Measurements from ENCODE around the gene TRIM32. TPM values are rescaled to one million over a fixed set of nuclear protein-coding genes. Genes with fewer than 3 reads are reported as not detected.

TRIM32 gene
- total and polyA plus RNA-seq, 7 donors: 2.8 to 16.1 (median 11.9) TPM

DNA sequence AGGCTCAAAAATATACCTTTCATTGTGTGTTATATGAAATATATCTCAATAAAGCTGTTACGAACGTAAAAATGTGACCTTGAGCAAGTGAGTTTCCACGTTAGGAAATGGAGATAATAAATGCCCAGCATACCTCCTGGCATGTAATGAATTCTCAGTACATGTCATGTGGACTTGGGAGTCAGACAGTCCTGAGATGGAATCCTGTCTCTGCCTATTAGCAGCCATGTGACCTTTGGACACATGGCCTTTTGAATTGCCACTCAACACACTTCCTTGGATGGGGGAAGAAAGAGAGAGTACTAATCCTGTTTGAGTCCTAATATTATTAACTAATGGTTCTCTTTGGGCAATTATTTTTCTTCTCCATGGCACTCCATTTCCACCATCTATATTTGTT lies 25.7 kb downstream of the TRIM32 start:
- TF ChIP-seq POLR2AphosphoS5 (IDR thresholded peaks at IDR 0.05) (no peak), POLR2A (IDR thresholded peaks at IDR 0.05) (no peak), EP300 (IDR thresholded peaks at IDR 0.05) (no peak)
- TF ChIP-seq, protein P1, sequence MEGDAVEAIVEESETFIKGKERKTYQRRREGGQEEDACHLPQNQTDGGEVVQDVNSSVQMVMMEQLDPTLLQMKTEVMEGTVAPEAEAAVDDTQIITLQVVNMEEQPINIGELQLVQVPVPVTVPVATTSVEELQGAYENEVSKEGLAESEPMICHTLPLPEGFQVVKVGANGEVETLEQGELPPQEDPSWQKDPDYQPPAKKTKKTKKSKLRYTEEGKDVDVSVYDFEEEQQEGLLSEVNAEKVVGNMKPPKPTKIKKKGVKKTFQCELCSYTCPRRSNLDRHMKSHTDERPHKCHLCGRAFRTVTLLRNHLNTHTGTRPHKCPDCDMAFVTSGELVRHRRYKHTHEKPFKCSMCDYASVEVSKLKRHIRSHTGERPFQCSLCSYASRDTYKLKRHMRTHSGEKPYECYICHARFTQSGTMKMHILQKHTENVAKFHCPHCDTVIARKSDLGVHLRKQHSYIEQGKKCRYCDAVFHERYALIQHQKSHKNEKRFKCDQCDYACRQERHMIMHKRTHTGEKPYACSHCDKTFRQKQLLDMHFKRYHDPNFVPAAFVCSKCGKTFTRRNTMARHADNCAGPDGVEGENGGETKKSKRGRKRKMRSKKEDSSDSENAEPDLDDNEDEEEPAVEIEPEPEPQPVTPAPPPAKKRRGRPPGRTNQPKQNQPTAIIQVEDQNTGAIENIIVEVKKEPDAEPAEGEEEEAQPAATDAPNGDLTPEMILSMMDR (IDR thresholded peaks at IDR 0.05): no peak
- Histone ChIP-seq H3K27me3 (no peaks in the 10 kb centered on the region), H3K4me3 (no peak overlapping the region), H3K27ac (no peak overlapping the region), H3K36me3 (no peaks in the 10 kb centered on the region), H3K9me3 (no peaks in the 10 kb centered on the region), H3K4me1 (no peaks in the 10 kb centered on the region)
- DNase-seq: no peak
- intact Hi-C loops (cut with DNase I): no loop called here
- WGBS, 2 donors: 67 to 73% methylated on average over 3 of the region's 3 CpGs

DNA sequence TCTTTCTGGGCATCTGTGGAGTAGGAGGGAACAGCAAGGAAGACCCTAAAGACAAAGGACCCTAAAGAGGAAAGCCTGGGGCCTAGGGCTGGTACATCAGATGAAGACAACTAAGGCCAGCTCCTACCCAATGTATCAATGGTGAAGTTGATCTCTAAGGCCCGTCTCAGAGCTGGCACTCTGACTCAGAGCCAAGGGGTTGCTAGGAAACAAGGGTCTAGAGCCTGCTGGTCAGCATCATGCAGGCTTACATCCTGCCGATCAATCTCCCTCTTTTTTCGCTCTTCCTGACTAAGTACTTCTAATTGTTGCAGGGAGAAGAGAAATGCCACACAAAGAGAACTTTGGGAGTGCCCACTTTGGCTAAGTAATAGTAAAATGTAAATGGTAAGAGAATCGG lies 26.2 kb downstream of the TRIM32 start:
- Histone ChIP-seq H3K27ac (no peak overlapping the region), H3K4me1 (no peaks in the 10 kb centered on the region), H3K4me3 (no peak overlapping the region), H3K27me3 (no peaks in the 10 kb centered on the region), H3K9me3 (no peaks in the 10 kb centered on the region), H3K36me3 (no peaks in the 10 kb centered on the region)
- intact Hi-C loops (cut with DNase I): no loop called here
- no peak for DNase-seq
- TF ChIP-seq POLR2AphosphoS5 (IDR thresholded peaks at IDR 0.05): no peak
- 73 to 91% methylated on average over 4 of the region's 4 CpGs for WGBS, 2 donors

DNA sequence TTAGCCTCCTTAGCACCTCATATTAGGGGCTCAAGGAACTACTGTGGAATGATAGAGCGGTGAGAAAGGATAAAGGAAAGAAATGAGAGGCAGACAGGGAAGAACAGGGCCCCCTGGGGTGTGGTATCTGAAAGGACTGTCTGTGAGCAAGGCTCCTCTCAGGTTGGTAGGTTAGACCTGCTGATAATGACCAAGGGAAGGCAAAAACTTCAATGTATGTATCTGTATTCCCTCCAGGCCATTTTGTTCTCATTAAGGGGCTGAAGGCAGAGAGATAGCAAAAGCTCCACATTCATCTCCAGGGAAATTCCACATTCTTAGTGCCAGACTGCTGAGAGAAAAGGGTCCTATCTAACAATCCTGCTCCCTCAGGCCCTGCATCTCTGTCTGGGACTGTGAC lies 28.6 kb downstream of the TRIM32 start:
- TF ChIP-seq POLR2AphosphoS5 (IDR thresholded peaks at IDR 0.05) (no peak), EP300 (IDR thresholded peaks at IDR 0.05) (no peak), POLR2A (IDR thresholded peaks at IDR 0.05) (no peak)
- TF ChIP-seq, protein P1 (IDR thresholded peaks at IDR 0.05): no peak
- DNase-seq: no peak
- no peaks in the 10 kb centered on the region for H3K4me1 ChIP-seq
- no peak overlapping the region for H3K4me3 ChIP-seq
- no peaks in the 10 kb centered on the region for H3K9me3 ChIP-seq
- H3K27ac ChIP-seq: no peak overlapping the region
- 92 to 94% methylated on average over 1 of the region's 1 CpG for WGBS, 2 donors
- no peaks in the 10 kb centered on the region for H3K36me3 ChIP-seq
- intact Hi-C loops (cut with DNase I): no loop called here
- H3K27me3 ChIP-seq: no peaks in the 10 kb centered on the region

DNA sequence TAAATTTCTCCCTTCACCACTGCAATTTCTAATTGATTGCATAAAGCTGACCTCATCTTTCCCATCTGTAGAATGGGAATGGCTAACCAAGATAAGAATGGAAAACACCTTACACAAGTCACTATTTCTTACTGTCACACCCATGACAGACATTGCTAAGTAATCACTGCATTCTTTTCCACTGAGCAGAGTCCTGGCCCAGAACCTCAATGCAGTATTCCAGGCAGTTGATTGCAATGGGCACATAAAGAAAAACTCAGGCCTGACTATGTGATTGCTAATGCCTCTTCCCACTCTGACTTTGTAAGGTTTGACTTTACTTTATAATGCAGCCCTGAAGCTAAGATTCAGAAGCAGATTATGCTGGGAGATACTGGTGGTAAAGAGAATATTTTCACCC lies 29.3 kb downstream of the TRIM32 start:
- Histone ChIP-seq H3K36me3 (no peaks in the 10 kb centered on the region), H3K9me3 (no peaks in the 10 kb centered on the region), H3K27ac (no peak overlapping the region), H3K27me3 (no peaks in the 10 kb centered on the region), H3K4me1 (no peaks in the 10 kb centered on the region), H3K4me3 (no peak overlapping the region)
- TF ChIP-seq POLR2AphosphoS5 (IDR thresholded peaks at IDR 0.05) (no peak), EP300 (IDR thresholded peaks at IDR 0.05) (no peak), POLR2A (IDR thresholded peaks at IDR 0.05) (no peak)
- TF ChIP-seq, protein P1 (IDR thresholded peaks at IDR 0.05): no peak
- intact Hi-C loops (cut with DNase I): no loop called here
- DNase-seq: no peak

DNA sequence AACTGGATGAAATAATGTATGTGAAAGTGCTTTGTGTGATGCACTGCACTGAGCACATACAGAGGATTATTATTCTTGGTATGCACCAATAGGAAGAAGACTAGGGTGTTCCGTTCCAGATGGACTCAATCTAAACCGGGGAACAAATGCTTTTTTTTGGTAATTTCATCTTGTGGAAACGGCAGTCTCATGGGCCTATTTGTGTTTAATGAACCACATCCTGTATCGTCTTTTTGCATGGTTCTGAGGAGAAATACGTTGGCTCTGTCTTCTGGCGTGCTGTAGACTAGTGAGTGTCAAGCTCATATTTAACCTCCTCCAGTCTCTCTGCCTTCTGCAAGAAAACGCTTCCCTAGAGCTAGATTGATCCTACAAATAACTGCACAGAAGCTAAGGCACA lies 30.0 kb downstream of the TRIM32 start:
- Histone ChIP-seq H3K27me3 (no peaks in the 10 kb centered on the region), H3K36me3 (no peaks in the 10 kb centered on the region), H3K4me3 (no peak overlapping the region), H3K9me3 (no peaks in the 10 kb centered on the region), H3K4me1 (no peaks in the 10 kb centered on the region), H3K27ac (no peak overlapping the region)
- intact Hi-C loops (cut with DNase I): no loop called here
- 64 to 84% methylated on average over 7 of the region's 7 CpGs for WGBS, 2 donors
- DNase-seq: no peak
- no peak for TF ChIP-seq POLR2AphosphoS5 (IDR thresholded peaks at IDR 0.05)
- TF ChIP-seq EP300 (IDR thresholded peaks at IDR 0.05): no peak
- TF ChIP-seq, protein P1 (IDR thresholded peaks at IDR 0.05): no peak
- TF ChIP-seq POLR2A (IDR thresholded peaks at IDR 0.05): no peak

All from sigmoid colon (tissue), 7 donors.